ENCODE results near the gene ABCB11. TPM values are rescaled to one million over a fixed set of nuclear protein-coding genes. Genes with fewer than 3 reads are reported as not detected.

The ABCB11 gene
- polyA plus RNA-seq, 3 donors = not detected

- H3K27ac Mint-ChIP-seq = no peak overlapping the region
- 86% methylated on average over 1 of the region's 2 CpGs for WGBS (ENCODE audit: insufficient coverage)
- Histone ChIP-seq H3K4me3 (replicated peaks in 1 of 3; ENCODE audit: low read depth in 2 of 3, low read length in 3 of 3) (no peak overlapping the region), H3K36me3 (replicated peaks in 1 of 2; ENCODE audit: control insufficient read depth in 1 of 2, insufficient read depth in 2 of 2, low read length in 2 of 2) (no peaks in the 10 kb centered on the region), H3K27me3 (ENCODE audit: control insufficient read depth in 2 of 2, insufficient read depth in 2 of 2, low read length in 2 of 2) (no peaks in the 10 kb centered on the region), H4K20me1 (ENCODE audit: insufficient read depth, low read length) (no peaks in the 10 kb centered on the region), H3K9ac (ENCODE audit: insufficient read depth, low read length, poor library complexity, severe bottlenecking) (no peak overlapping the region), H2AFZ (ENCODE audit: insufficient read depth, low read depth, low read length, poor library complexity, severe bottlenecking) (no peak overlapping the region), H3K27ac (ENCODE audit: low read depth in 1 of 2, low read length in 2 of 2) (no peak overlapping the region), H3K4me1 (ENCODE audit: control insufficient read depth in 1 of 2, insufficient read depth in 2 of 2, low read length in 2 of 2) (no peaks in the 10 kb centered on the region), H3K9me3 (replicated peaks in 1 of 2; ENCODE audit: control insufficient read depth in 1 of 2, insufficient read depth in 1 of 2, low read length in 2 of 2) (peaks cover 8 to 10% of the 10 kb centered on the region in 2 donors), H3K79me2 (ENCODE audit: insufficient read depth, low read length) (no peaks in the 10 kb centered on the region), H3K4me2 (replicated peaks; ENCODE audit: extremely low read depth, low read length, poor library complexity, severe bottlenecking) (no peak overlapping the region)
- no peaks in the 10 kb centered on the region for H3K27me3 Mint-ChIP-seq (ENCODE audit: low read depth in 3 of 3)
- no peak for TF ChIP-seq CTCF (IDR thresholded peaks at IDR 0.05)
- H3K9me3 Mint-ChIP-seq = peaks cover 23 to 34% (median 28%) of the 10 kb centered on the region in 7 donors
- peaks cover 2 to 8% of the 10 kb centered on the region in 2 donors for H3K36me3 Mint-ChIP-seq
- no peak overlapping the region for H3K4me3 Mint-ChIP-seq
- H3K4me1 Mint-ChIP-seq = peaks cover under 1% of the 10 kb centered on the region
- intact Hi-C loops (cut with micrococcal nuclease) = no loop called here
- no peak for DNase-seq
Measured at GRCh38 chr2:168956392-168956791, 74.7 kb downstream of the ABCB11 start.

DNA sequence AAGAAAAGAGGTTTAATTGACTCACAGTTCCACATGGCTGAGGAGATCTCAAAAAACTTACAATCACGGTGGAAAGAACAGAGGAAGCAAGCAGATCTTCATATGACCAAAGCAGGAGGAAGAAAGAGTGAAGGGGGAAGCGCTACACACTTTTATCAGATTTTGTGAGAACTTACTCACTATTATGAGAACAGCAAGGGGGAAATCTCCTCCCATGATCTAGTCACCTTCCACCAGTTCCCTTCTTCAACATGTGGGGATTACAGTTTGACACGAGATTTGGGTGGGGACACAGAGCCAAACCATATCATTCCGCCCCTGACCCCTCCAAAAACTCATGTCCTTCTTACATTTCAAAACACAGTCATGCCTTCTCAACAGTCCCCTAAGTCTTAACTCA lies 75.8 kb downstream of the ABCB11 start:
- Histone ChIP-seq H3K79me2 (ENCODE audit: insufficient read depth, low read length) (no peaks in the 10 kb centered on the region), H3K4me2 (replicated peaks; ENCODE audit: extremely low read depth, low read length, poor library complexity, severe bottlenecking) (no peak overlapping the region), H3K36me3 (replicated peaks in 1 of 2; ENCODE audit: control insufficient read depth in 1 of 2, insufficient read depth in 2 of 2, low read length in 2 of 2) (no peaks in the 10 kb centered on the region), H3K27ac (ENCODE audit: low read depth in 1 of 2, low read length in 2 of 2) (no peak overlapping the region), H4K20me1 (ENCODE audit: insufficient read depth, low read length) (no peaks in the 10 kb centered on the region), H3K9me3 (replicated peaks in 1 of 2; ENCODE audit: control insufficient read depth in 1 of 2, insufficient read depth in 1 of 2, low read length in 2 of 2) (peaks cover 8 to 10% of the 10 kb centered on the region in 2 donors), H3K4me1 (ENCODE audit: control insufficient read depth in 1 of 2, insufficient read depth in 2 of 2, low read length in 2 of 2) (no peaks in the 10 kb centered on the region), H3K4me3 (replicated peaks in 1 of 3; ENCODE audit: low read depth in 2 of 3, low read length in 3 of 3) (no peak overlapping the region), H3K9ac (ENCODE audit: insufficient read depth, low read length, poor library complexity, severe bottlenecking) (no peak overlapping the region), H2AFZ (ENCODE audit: insufficient read depth, low read depth, low read length, poor library complexity, severe bottlenecking) (no peak overlapping the region), H3K27me3 (ENCODE audit: control insufficient read depth in 2 of 2, insufficient read depth in 2 of 2, low read length in 2 of 2) (no peaks in the 10 kb centered on the region)
- Mint-ChIP-seq H3K4me1 (no peaks in the 10 kb centered on the region), H3K36me3 (peaks cover 2 to 8% of the 10 kb centered on the region in 2 donors), H3K27ac (no peak overlapping the region), H3K27me3 (ENCODE audit: low read depth in 3 of 3) (no peaks in the 10 kb centered on the region), H3K4me3 (no peak overlapping the region), H3K9me3 (peaks cover 23 to 34% (median 28%) of the 10 kb centered on the region in 7 donors)
- DNase-seq = no peak
- intact Hi-C loops (cut with micrococcal nuclease) = no loop called here
- 100% methylated on average over 2 of the region's 4 CpGs for WGBS (ENCODE audit: insufficient coverage)
- no peak for TF ChIP-seq CTCF (IDR thresholded peaks at IDR 0.05)

Data from CD14-positive monocyte (primary cell).